Measurements from ENCODE around the gene CCDC3.

DNA sequence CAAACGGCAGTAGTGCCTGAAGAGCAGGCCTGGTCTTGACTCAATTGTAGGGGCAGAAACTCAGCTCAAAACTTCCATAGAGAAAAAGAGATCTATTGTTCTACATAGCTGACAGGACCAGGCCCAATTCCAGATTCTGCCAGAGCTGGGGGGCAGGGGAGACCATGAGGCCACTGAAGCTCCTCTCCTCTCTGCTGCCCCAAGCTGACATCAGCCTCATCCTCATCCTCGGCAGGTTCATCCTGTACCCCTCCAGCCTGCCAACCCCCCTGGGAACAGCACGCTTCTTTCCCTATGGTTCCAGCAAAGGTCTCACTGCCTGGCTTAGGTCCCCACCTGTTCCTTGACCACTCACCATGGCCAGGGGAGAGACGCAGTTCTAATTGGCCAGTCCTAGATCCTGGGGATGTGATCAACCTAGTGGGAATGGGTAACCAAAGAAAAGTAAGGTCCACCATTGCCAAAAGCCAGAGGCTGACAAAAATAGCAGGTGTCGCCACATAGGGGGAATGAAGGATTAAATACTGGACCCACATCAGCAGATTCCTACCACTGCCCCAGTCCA is 42.9 kb downstream of the CCDC3 start:
- no peak for TF ChIP-seq MAZ (IDR thresholded peaks at IDR 0.05; ENCODE audit: borderline replicate concordance, low read depth, low read length)
- no peak for TF ChIP-seq BHLHE40 (IDR thresholded peaks at IDR 0.05; ENCODE audit: low read depth, low read length)
- no peak for TF ChIP-seq RAD21 (IDR thresholded peaks at IDR 0.05; ENCODE audit: low read length)
- no peak for TF ChIP-seq MAFK (IDR thresholded peaks at IDR 0.05; ENCODE audit: low read depth, low read length)
- TF ChIP-seq, protein P1, sequence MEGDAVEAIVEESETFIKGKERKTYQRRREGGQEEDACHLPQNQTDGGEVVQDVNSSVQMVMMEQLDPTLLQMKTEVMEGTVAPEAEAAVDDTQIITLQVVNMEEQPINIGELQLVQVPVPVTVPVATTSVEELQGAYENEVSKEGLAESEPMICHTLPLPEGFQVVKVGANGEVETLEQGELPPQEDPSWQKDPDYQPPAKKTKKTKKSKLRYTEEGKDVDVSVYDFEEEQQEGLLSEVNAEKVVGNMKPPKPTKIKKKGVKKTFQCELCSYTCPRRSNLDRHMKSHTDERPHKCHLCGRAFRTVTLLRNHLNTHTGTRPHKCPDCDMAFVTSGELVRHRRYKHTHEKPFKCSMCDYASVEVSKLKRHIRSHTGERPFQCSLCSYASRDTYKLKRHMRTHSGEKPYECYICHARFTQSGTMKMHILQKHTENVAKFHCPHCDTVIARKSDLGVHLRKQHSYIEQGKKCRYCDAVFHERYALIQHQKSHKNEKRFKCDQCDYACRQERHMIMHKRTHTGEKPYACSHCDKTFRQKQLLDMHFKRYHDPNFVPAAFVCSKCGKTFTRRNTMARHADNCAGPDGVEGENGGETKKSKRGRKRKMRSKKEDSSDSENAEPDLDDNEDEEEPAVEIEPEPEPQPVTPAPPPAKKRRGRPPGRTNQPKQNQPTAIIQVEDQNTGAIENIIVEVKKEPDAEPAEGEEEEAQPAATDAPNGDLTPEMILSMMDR (conservative IDR thresholded peaks at IDR 0.05; ENCODE audit: low read depth, low read length): no peak
- no peak for TF ChIP-seq ELK1 (IDR thresholded peaks at IDR 0.05; ENCODE audit: borderline replicate concordance, low read depth, low read length)
- TF ChIP-seq POLR2A (IDR thresholded peaks at IDR 0.05; ENCODE audit: low read depth, low read length): no peak
- TF ChIP-seq, protein P2, sequence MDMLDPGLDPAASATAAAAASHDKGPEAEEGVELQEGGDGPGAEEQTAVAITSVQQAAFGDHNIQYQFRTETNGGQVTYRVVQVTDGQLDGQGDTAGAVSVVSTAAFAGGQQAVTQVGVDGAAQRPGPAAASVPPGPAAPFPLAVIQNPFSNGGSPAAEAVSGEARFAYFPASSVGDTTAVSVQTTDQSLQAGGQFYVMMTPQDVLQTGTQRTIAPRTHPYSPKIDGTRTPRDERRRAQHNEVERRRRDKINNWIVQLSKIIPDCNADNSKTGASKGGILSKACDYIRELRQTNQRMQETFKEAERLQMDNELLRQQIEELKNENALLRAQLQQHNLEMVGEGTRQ (IDR thresholded peaks at IDR 0.05; ENCODE audit: low read depth, low read length): no peak
- no peak for TF ChIP-seq RCOR1 (IDR thresholded peaks at IDR 0.05; ENCODE audit: insufficient replicate concordance, low read length)
